Epithelial cell of proximal tubule (primary cell): ENCODE results near the gene CALD1. TPM values are rescaled to one million over a fixed set of nuclear protein-coding genes. Genes with fewer than 3 reads are reported as not detected.
A peak's percentile ranks its signal among the peaks of the same experiment; 100 is the strongest.

Source experiments
- DNase-seq: peaks from one replicate; pipeline ENCODE4 v3.0.0-alpha.2; 2011; ENCODE audit warnings: low read depth
- H3K4me3 ChIP-seq: 2 replicates; pipeline ENCODE4 v1.5.1; 2011; ENCODE audit warnings: low read depth, mild to moderate bottlenecking, low read length
- CTCF ChIP-seq: conservative IDR thresholded peaks from 2 replicates; pipeline ENCODE4 v1.5.1; 2012; ENCODE audit warnings: low read depth, mild to moderate bottlenecking, low read length
- total RNA-seq: library from RNA; depleted of rRNA; stranded (reverse); fragments of >200 nt; gene quantifications from 2 replicates; pipeline ENCODE4 v1.2.3, GENCODE V29; 2015

Gene CALD1
- total RNA-seq, 1 donor from 2014 or later = 140 TPM

- no peak for TF ChIP-seq CTCF
- H3K4me3 ChIP-seq = peak overlapping the region; percentile 55
- DNase-seq = no peak
Observed at GRCh38 chr7:134779741-134780065, 269 bp downstream of the CALD1 start.

GRCh38 chr7:134780166-134780828, 863 bp downstream of the CALD1 start:
- TF ChIP-seq CTCF = no peak
- no peak for DNase-seq
- peak overlapping the region; percentile 55 for H3K4me3 ChIP-seq

GRCh38 chr7:134781171-134781570, 1.7 kb downstream of the CALD1 start:
- TF ChIP-seq CTCF = no peak
- peak overlapping the region; percentile 55 for H3K4me3 ChIP-seq
- DNase-seq = no peak

- TF ChIP-seq CTCF = no peak
- H3K4me3 ChIP-seq = no peak overlapping the region
- no peak for DNase-seq
Observed at GRCh38 chr7:134782121-134782623, 2.7 kb downstream of the CALD1 start.

GRCh38 chr7:134783294-134784069, 4.0 kb downstream of the CALD1 start:
- no peak for DNase-seq
- TF ChIP-seq CTCF = no peak
- no peak overlapping the region for H3K4me3 ChIP-seq

- TF ChIP-seq CTCF = no peak
- no peak overlapping the region for H3K4me3 ChIP-seq
- no peak for DNase-seq
Observed at GRCh38 chr7:134784251-134785049, 5.0 kb downstream of the CALD1 start.
